ENCODE measurements around the gene GRK5.

- no peak for TF ChIP-seq CTCF (conservative IDR thresholded peaks at IDR 0.05; ENCODE audit: low read length)
- TF ChIP-seq EZH2phosphoT487 (IDR thresholded peaks at IDR 0.05; ENCODE audit: borderline replicate concordance): no peak
Measured at GRCh38 chr10:119278126-119278709, 70.8 kb downstream of the GRK5 start.

Measured in Loucy (cell line).